Epithelial cell of esophagus (primary cell): Measurements from ENCODE around the gene PTTG1IP.

Experiments used
- DNase-seq: peaks from one replicate; pipeline ENCODE4 v3.0.0; 2010; ENCODE audit warnings: low read depth
- H3K4me3 ChIP-seq: 2 replicates; pipeline ENCODE4 v1.5.1; 2011; ENCODE audit warnings: mild to moderate bottlenecking, low read length, control low read depth
- CTCF ChIP-seq: IDR thresholded peaks from 2 replicates; pipeline ENCODE4 v1.5.1; 2011; ENCODE audit warnings: low read depth, mild to moderate bottlenecking, low read length, control low read depth, inconsistent platforms; ENCODE audit not compliant: insufficient read depth; ENCODE audit errors: missing control alignments

The PTTG1IP gene

GRCh38 chr21:44898011-44898488 is 24.6 kb upstream of the PTTG1IP start:
- no peak for DNase-seq
- TF ChIP-seq CTCF, result no peak
- H3K4me3 ChIP-seq, result no peak overlapping the region

DNA sequence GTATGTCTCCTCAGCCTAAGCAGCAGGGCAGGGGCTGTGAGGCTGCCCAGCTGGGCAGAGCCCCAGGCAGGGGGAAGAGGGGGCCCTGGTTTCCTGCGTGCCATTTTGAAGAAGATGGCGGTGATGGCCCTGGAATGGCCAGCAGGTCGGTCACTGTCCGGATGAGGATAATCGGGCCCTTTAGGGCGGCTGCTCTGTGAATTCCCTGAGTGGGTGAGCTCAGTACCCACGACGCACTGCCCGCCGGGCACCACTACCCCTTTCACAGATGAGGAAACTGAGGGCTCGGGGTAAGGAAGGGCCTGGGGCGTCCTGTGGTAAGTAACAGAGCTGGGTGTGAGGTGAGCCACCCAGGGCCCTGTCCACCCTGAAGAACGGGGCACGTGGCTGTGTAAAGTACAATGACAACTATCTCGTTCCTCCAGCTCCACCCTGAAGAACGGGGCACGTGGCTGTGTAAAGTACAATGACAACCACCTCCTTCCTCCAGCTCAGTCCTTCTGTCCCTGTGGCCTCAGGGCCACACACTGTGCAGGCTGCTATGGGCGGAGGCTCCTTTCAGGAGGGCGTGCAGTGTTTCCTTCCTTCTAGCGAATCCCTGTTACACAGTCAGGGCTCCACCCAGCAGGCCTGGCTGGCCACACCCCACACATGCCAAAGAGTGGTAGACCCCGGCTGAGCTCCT is 24.0 kb upstream of the PTTG1IP start:
- TF ChIP-seq CTCF, result no peak
- DNase-seq, result no peak
- H3K4me3 ChIP-seq, result no peak overlapping the region

DNA sequence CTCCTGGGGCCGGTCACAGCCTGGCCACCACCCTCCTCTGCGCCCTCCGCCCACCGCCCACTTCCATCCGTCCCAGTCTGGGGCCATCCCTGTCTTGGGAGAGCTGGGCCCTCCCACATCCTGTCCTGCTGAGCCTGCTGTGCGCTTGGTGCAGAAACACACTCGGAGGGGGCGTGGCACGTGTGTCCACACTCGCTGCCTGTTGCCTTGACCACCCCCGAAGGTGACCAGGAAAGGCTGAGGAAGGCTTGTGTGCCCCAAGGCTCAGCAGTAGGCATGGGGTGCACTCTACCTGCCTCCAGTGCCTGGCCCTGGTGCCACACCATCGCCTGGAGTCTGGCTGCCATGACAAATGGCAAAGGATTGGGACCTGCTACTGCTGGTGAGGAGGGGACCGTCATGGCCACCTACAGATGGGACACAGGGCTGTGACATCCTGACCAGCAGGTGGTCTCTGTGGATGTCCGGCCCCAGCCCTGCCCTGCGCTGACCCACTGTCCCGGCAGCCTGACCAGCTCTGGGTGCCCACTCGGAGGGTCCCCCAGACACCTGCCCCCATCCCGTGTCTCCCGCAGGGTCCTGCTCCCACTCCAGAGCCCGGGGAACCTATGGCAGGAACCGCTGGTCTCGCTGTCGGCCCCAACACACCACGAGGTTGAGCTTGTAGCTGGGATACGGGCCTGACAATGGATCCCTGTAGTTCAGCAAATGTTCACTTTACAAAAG is 23.2 kb upstream of the PTTG1IP start:
- no peak for TF ChIP-seq CTCF
- DNase-seq, result no peak
- no peak overlapping the region for H3K4me3 ChIP-seq

- H3K4me3 ChIP-seq, result no peak overlapping the region
- TF ChIP-seq CTCF, result no peak
- DNase-seq, result no peak
Observed at GRCh38 chr21:44895859-44896258, 22.4 kb upstream of the PTTG1IP start.

- DNase-seq, result no peak
- TF ChIP-seq CTCF, result no peak
- H3K4me3 ChIP-seq, result no peak overlapping the region
Observed at GRCh38 chr21:44894687-44895302, 21.3 kb upstream of the PTTG1IP start.

DNA sequence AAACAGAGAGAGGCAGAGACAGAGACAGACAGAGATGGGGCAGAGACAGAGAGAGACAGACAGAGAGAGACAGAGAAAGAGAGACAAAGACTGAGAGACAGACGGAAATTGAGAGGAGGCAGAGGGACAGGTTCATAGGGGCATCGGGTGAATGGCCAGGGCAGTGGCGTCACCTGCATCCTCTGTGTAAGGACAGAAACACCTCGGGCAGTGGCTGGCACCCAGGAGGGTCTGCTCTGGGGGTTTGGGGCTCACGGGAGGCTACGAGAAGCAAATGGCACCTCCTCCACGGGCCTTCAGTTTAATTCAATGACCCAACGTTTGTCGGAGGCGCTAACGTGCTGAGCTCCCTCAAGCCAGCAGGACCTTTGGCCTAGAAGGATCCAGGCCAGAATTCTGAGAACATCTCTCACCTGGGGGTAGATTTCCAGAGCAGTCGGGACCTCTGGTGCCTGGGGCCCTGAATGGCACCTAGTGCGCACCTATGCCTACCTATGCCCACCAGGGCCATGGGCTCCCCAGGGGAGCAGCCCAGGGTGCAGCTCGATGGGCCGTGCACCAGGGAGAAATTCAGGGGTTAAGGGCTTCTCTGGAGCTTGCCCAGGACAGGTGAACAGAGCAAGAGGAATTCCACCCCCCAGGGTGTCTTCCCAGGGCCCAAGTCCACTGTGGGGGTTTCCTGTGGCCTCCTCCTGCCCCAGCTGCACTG is 20.6 kb upstream of the PTTG1IP start:
- TF ChIP-seq CTCF, result no peak
- no peak overlapping the region for H3K4me3 ChIP-seq
- no peak for DNase-seq
